GM12878 (cell line): Measurements from ENCODE around the gene RPL27. TPM values are rescaled to one million over a fixed set of nuclear protein-coding genes. Genes with fewer than 3 reads are reported as not detected.
A peak's percentile ranks its signal among the peaks of the same experiment; 100 is the strongest.

Experiments used
- ATAC-seq: fragments of 200-7000 bp; cut with Tn5 transposase; 3 replicates; pipeline ENCODE4 v1.9.1; 2020; ENCODE audit warnings: mild to moderate bottlenecking, moderate library complexity
- BruUV-seq: library from RNA; stranded (reverse); fragments of 400-500 nt; replicated peaks from 2 replicates; lab custom pipeline; 2021; lab: Mats Ljungman, UMichigan
- CTCF ChIA-PET: fragments of 300-600 bp; sonication (Branson Sonifier 250); formaldehyde crosslinking; extraction: SDS; loops from one replicate; lab custom pipeline; 2021; ENCODE audit warnings: inconsistent platforms; lab: Yijun Ruan, JAX
- POLR2A ChIA-PET: fragments of 350-600 bp; formaldehyde crosslinking; extraction: SDS; loops from one replicate; lab custom pipeline; 2021; ENCODE audit warnings: inconsistent platforms; lab: Charles Lee
- RAD21 ChIA-PET: fragments of 300-600 bp; sonication (Branson Sonifier 250); formaldehyde crosslinking; loops from one replicate; lab custom pipeline; 2023; ENCODE audit warnings: antibody characterized with exemption; ENCODE audit not compliant: unreplicated experiment; lab: Charles Lee
- SMC1A ChIA-PET: fragments of 300-600 bp; sonication (Branson Sonifier 250); formaldehyde crosslinking; loops from one replicate; lab custom pipeline; 2023; ENCODE audit not compliant: unreplicated experiment, uncharacterized antibody; lab: Charles Lee
- DNase-seq: peaks from one replicate; pipeline ENCODE4 v3.0.0-alpha.2; 2011; ENCODE audit warnings: low read depth, low spot score
- FAIRE-seq: peaks from 3 replicates; lab custom pipeline; 2011; peaks lifted over from hg19 to GRCh38; lab: Jason Lieb, UNC
- H2AFZ ChIP-seq: 2 replicates; pipeline ENCODE4 v1.6.0; 2011; ENCODE audit warnings: low read depth, low read length, control low read depth; ENCODE audit not compliant: control insufficient read depth
- H3K27ac ChIP-seq: 2 replicates; pipeline ENCODE4 v1.5.1; 2011; ENCODE audit warnings: control low read depth; ENCODE audit not compliant: control insufficient read depth, insufficient read depth
- H3K27me3 ChIP-seq, 2 experiments: replicated peaks in 1 of 2; 2 replicates each; pipeline versions ENCODE4 v1.6.0 to v1.6.1; 2011; ENCODE audit warnings: low read length in 1 of 2; ENCODE audit not compliant: control insufficient read depth in 2 of 2, insufficient read depth in 2 of 2
- H3K36me3 ChIP-seq, 2 experiments: 2 replicates each; pipeline ENCODE4 v1.5.1; 2011; ENCODE audit warnings: low read length in 1 of 2; ENCODE audit not compliant: control insufficient read depth in 2 of 2, insufficient read depth in 2 of 2
- H3K4me1 ChIP-seq: 2 replicates; pipeline ENCODE4 v1.6.1; 2011; ENCODE audit warnings: mild to moderate bottlenecking, low read length, moderate library complexity, mixed read lengths; ENCODE audit not compliant: control insufficient read depth, insufficient read depth
- H3K4me2 ChIP-seq: 2 replicates; pipeline ENCODE4 v1.6.0; 2011; ENCODE audit warnings: control low read depth; ENCODE audit not compliant: control insufficient read depth, insufficient read depth
- H3K4me3 ChIP-seq: fragments of 200-600 bp; sonication (generic); 2 replicates; pipeline ENCODE4 v1.5.1; 2016
- H3K79me2 ChIP-seq: 2 replicates; pipeline ENCODE4 v1.6.0; 2011; ENCODE audit warnings: low read length; ENCODE audit not compliant: control insufficient read depth, insufficient read depth
- H3K9ac ChIP-seq: 2 replicates; pipeline ENCODE4 v1.8.0; 2011; ENCODE audit warnings: low read length, control low read depth, mixed read lengths; ENCODE audit not compliant: control insufficient read depth, insufficient read depth
- H3K9me3 ChIP-seq: replicated peaks from 3 replicates; pipeline ENCODE4 v1.5.1; 2011; ENCODE audit warnings: mild to moderate bottlenecking, low read length; ENCODE audit not compliant: control insufficient read depth, insufficient read depth
- H4K20me1 ChIP-seq: 2 replicates; pipeline ENCODE4 v1.6.0; 2011; ENCODE audit not compliant: control insufficient read depth, insufficient read depth
- ATF7 ChIP-seq: fragments of 450-650 bp; IDR thresholded peaks from 2 replicates; pipeline ENCODE4 v1.6.1; 2016; ENCODE audit warnings: low read depth, mild to moderate bottlenecking
- BHLHE40 ChIP-seq, 2 experiments: fragments of 450-650 bp in 1 of 2; IDR thresholded peaks; 2 replicates each; pipeline ENCODE4 v1.6.1; 2011 to 2017; ENCODE audit warnings: low read depth in 2 of 2, borderline replicate concordance in 1 of 2, improper control_type of control experiment in 1 of 2, low read length in 1 of 2, mild to moderate bottlenecking in 1 of 2
- CBFB ChIP-seq: IDR thresholded peaks from 2 replicates; pipeline ENCODE4 v1.6.1; 2016; ENCODE audit warnings: antibody characterized with exemption, low read depth
- CEBPB ChIP-seq, 2 experiments: fragments of 150-350 bp in 1 of 2; IDR thresholded peaks; 2 replicates each; pipeline ENCODE4 v1.6.1; 2012 to 2014; ENCODE audit warnings: low read depth in 2 of 2, low read length in 2 of 2, borderline replicate concordance in 1 of 2, inconsistent platforms in 1 of 2
- CREB1 ChIP-seq: IDR thresholded peaks from 2 replicates; pipeline ENCODE4 v1.6.1; 2012; ENCODE audit warnings: low read depth, mild to moderate bottlenecking, inconsistent platforms
- CREM ChIP-seq: IDR thresholded peaks from 2 replicates; pipeline ENCODE4 v1.6.1; 2014; ENCODE audit warnings: antibody characterized with exemption, low read depth
- EED ChIP-seq: sonication (generic); IDR thresholded peaks from 2 replicates; pipeline ENCODE4 v1.6.1; 2016; ENCODE audit warnings: antibody characterized with exemption, low read depth
- IKZF1 ChIP-seq: fragments of 450-650 bp; conservative IDR thresholded peaks from 2 replicates; pipeline ENCODE4 v1.6.1; 2017; ENCODE audit warnings: antibody characterized with exemption, mild to moderate bottlenecking
- IKZF2 ChIP-seq, 2 experiments: fragments of 450-650 bp; IDR thresholded peaks; 2 replicates each; pipeline ENCODE4 v1.6.1; 2017; ENCODE audit warnings: mild to moderate bottlenecking in 2 of 2, moderate library complexity in 2 of 2
- LARP7 ChIP-seq: fragments of 450-650 bp; IDR thresholded peaks from 2 replicates; pipeline ENCODE4 v1.6.1; 2017; ENCODE audit warnings: mild to moderate bottlenecking
- NBN ChIP-seq: fragments of 450-650 bp; IDR thresholded peaks from 2 replicates; pipeline ENCODE4 v1.6.1; 2016
- RB1 ChIP-seq: fragments of 450-650 bp; formaldehyde crosslinking; IDR thresholded peaks from 2 replicates; pipeline ENCODE4 v1.6.1; 2017; ENCODE audit warnings: mild to moderate bottlenecking, borderline replicate concordance
- RUNX3 ChIP-seq: IDR thresholded peaks from 2 replicates; pipeline ENCODE4 v1.6.1; 2012; ENCODE audit warnings: low read length, inconsistent platforms
- SMAD5 ChIP-seq: IDR thresholded peaks from 2 replicates; pipeline ENCODE4 v1.6.1; 2016; ENCODE audit warnings: antibody characterized with exemption, low read depth
- SMC3 ChIP-seq: IDR thresholded peaks from 2 replicates; pipeline ENCODE4 v1.6.1; 2011; ENCODE audit warnings: low read length, improper control_type of control experiment, borderline replicate concordance
- WGBS: methylation state at CpG from one replicate; pipeline ENCODE4 v1.1.6; 2016; ENCODE audit warnings: low lambda C conversion rate; ENCODE audit not compliant: insufficient replicate concordance, insufficient coverage; ENCODE audit errors: missing lambda C conversion rate; 5-methylcytosine and 5-hydroxymethylcytosine counted together
- in situ Hi-C: fragments of 300-500 bp; cut with MboI; formaldehyde crosslinking; loops from 9 replicates; pipeline ENCODE4 v1.14.3; 2018; ENCODE audit warnings: mixed read lengths
- intact Hi-C: fragments of 100-400 bp; cut with micrococcal nuclease; formaldehyde crosslinking; loops from one replicate; pipeline ENCODE4 v1.14.2; 2022; ENCODE audit not compliant: unreplicated experiment
- polyA plus RNA-seq, 11 experiments: library from polyadenylated mRNA; depleted of rRNA in 4 of 11; unstranded in 6 of 11; stranded (reverse) in 5 of 11; fragments of >200 nt; fragmentation: Nextera tagmentation in 4 of 11; fragmentation: Illumina TruSeq in 1 of 11; extraction: Ambion mirVana in 4 of 11; extraction: Trizol in 1 of 11; gene quantifications; 1 replicate in 1 of 11; 2 replicates in 10 of 11; pipeline versions ENCODE4 v1.2.1 to v1.2.3, GENCODE V29; 2011 to 2016; ENCODE audit warnings: inconsistent platforms in 2 of 11, missing spikeins in 2 of 11, low read depth in 1 of 11
- total RNA-seq, 4 experiments: library from RNA; depleted of rRNA in 3 of 4; stranded (reverse); fragments of >200 nt in 3 of 4; fragmentation: Illumina TruSeq in 1 of 4; extraction: Trizol in 1 of 4; gene quantifications; 2 replicates each; pipeline versions ENCODE4 v1.2.1 to v1.2.3, GENCODE V29; 2013 to 2021
- TF ChIP-seq, protein P1 (sequence below): IDR thresholded peaks from 2 replicates; pipeline ENCODE4 v1.6.1; 2011; ENCODE audit warnings: mild to moderate bottlenecking, low read depth, low read length, moderate library complexity; ENCODE audit not compliant: insufficient replicate concordance
- TF ChIP-seq, protein P2 (sequence below): fragments of 450-650 bp; conservative IDR thresholded peaks from 2 replicates; pipeline ENCODE4 v1.6.1; 2017; ENCODE audit warnings: mild to moderate bottlenecking, moderate library complexity
- TF ChIP-seq, protein P3 (sequence below): IDR thresholded peaks from 2 replicates; pipeline ENCODE4 v1.6.1; 2012; ENCODE audit warnings: low read depth, low read length, improper control_type of control experiment

The RPL27 gene
- total and polyA plus RNA-seq, 10 of the 15 experiments (the other 5 are each of a cell fraction or from before 2014, with no cell fraction given) = 1,748 to 6,934 (median 3,779) TPM

DNA sequence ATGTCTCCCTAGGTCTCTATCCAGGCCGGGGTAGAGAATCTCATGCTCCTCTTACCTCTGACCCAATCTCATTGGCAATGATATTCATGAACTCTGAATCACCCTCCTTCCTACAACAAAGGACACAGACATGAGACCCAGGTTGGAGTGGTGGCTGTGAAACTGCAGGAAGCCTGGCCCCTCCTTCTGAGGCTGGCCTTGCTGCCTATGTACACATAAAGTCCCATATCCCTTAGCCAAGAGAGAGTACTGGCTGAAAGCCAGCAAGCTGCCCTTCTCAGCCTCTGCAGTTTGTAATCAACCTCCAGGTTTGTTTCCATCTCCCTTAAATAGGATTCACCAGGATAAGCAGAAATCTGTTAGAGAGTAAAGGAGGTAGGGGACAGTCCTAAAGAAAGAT is 44.5 kb upstream of the RPL27 start (continued):
- no peak for TF ChIP-seq RUNX3

DNA sequence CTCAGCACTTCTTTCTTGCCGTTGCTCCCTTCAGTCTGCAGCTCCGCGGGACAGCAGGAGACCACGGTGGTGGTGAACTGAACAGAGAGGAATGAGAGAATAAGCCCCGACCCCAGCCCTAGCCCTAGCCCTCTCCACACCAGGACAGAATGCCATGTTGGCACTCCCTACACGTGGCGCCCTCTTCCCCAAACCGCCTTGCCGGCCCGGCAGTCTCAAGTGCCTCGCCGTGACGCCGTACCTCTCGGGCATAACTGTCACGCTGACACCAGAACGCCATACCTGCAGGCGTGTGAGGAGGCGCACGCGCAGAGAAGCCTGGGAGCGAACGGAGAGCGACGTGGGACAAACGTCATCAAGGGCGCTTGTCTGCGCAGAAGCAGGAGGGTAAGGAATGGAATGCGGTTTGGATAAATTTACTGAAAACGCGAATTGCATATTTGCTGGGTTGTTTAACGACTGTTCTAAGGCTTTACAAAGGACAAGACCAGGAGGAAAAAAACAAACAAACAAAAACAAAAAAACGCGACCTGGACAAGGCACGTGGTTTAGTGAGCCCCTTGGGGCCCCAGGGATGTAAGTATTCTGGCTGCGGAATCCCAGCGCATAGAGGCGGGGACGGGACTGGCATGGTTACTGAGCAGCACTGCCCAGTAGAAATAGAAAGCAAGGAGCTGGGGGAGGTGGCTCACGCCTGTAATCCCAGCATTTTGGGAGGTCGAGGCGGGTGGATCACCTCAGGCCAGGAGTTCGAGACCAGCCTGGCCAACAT is 33.9 kb upstream of the RPL27 start, which contains the start of gene AARSD1:
TSS of gene AARSD1 (minus strand) at position 294 of the 772 bp plus-strand sequence. CDS start at position 280, 14 bp downstream.
- Histone ChIP-seq H3K4me1 (no peaks in the 10 kb centered on the region; the same call in 1 of the 2 replicates), H3K27me3 (no peaks in the 10 kb centered on the region), H3K27ac (peak within 1 kb of the TSS; percentile 80), H3K9ac (peak within 1 kb of the TSS; percentile 83), H3K79me2 (peaks cover 14% of the 10 kb centered on the region), H4K20me1 (no peaks in the 10 kb centered on the region), H3K4me2 (peak within 1 kb of the TSS; percentile 88), H2AFZ (peak within 1 kb of the TSS; percentile 94), H3K36me3 (peaks cover 0 to 2% of the 10 kb centered on the region in 2 experiments; a peak in 2 of 4 replicates), H3K4me3 (peak within 1 kb of the TSS; percentile 73), H3K9me3 (no peaks in the 10 kb centered on the region)
- ATAC-seq = peak; percentile 97
- RAD21 ChIA-PET = interaction anchor here (0.6 to 1.7 kb wide), 3 partner anchors 33 to 131 kb away, joined by 3 to 6 read pairs (median 6); partner anchors contain the start of gene RPL27
- CTCF ChIA-PET = interaction anchor here (1.1 to 2.8 kb wide), 2 partner anchors 21 to 33 kb away, joined by 6 to 9 read pairs; partner anchors contain the start of gene RPL27
- 1% methylated on average over 43 of the region's 43 CpGs for WGBS
- SMC1A ChIA-PET = interaction anchor here (0.8 to 1.5 kb wide), 5 partner anchors 20 to 34 kb away, joined by 3 to 9 read pairs (median 4); partner anchors contain the start of gene RPL27
- TSS peak; percentile 91 for BruUV-seq
- in situ Hi-C loops (no loop called here), intact Hi-C loops (loop anchor here (2.0 kb wide), 1 partner anchor 34 kb away; the partner anchor contains the start of gene RPL27)
- DNase-seq = peak; percentile 87
- POLR2A ChIA-PET = interaction anchor here (0.7 to 1.1 kb wide), 6 partner anchors 15 to 445 kb away, joined by 3 to 5 read pairs (median 4); partner anchors contain the start of gene RPL27
- peak; percentile 99 for FAIRE-seq
- TF ChIP-seq NBN = peak; percentile 82; the same call in 1 of the 2 replicates
- TF ChIP-seq ATF7 = peak; percentile 58
- TF ChIP-seq BHLHE40 (IDR thresholded peaks at IDR 0.05; ENCODE audit: borderline replicate concordance in 1 of 2, low read depth in 2 of 2, low read length in 1 of 2) = peak; percentile 50 to 81; a peak in 3 of 4 replicates
- peak; percentile 87 for TF ChIP-seq CBFB
- TF ChIP-seq, protein P1, sequence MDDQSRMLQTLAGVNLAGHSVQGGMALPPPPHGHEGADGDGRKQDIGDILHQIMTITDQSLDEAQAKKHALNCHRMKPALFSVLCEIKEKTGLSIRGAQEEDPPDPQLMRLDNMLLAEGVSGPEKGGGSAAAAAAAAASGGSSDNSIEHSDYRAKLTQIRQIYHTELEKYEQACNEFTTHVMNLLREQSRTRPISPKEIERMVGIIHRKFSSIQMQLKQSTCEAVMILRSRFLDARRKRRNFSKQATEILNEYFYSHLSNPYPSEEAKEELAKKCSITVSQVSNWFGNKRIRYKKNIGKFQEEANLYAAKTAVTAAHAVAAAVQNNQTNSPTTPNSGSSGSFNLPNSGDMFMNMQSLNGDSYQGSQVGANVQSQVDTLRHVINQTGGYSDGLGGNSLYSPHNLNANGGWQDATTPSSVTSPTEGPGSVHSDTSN = peak; percentile 56
- TF ChIP-seq CREM = peak; percentile 95
- peak; percentile 81 for TF ChIP-seq IKZF1
- peak; percentile 59; the same call in 1 of the 2 replicates for TF ChIP-seq RB1
- TF ChIP-seq, protein P2, sequence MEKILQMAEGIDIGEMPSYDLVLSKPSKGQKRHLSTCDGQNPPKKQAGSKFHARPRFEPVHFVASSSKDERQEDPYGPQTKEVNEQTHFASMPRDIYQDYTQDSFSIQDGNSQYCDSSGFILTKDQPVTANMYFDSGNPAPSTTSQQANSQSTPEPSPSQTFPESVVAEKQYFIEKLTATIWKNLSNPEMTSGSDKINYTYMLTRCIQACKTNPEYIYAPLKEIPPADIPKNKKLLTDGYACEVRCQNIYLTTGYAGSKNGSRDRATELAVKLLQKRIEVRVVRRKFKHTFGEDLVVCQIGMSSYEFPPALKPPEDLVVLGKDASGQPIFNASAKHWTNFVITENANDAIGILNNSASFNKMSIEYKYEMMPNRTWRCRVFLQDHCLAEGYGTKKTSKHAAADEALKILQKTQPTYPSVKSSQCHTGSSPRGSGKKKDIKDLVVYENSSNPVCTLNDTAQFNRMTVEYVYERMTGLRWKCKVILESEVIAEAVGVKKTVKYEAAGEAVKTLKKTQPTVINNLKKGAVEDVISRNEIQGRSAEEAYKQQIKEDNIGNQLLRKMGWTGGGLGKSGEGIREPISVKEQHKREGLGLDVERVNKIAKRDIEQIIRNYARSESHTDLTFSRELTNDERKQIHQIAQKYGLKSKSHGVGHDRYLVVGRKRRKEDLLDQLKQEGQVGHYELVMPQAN = peak; percentile 73
- TF ChIP-seq SMAD5 = peak; percentile 86; the same call in 1 of the 2 replicates
- TF ChIP-seq, protein P3, sequence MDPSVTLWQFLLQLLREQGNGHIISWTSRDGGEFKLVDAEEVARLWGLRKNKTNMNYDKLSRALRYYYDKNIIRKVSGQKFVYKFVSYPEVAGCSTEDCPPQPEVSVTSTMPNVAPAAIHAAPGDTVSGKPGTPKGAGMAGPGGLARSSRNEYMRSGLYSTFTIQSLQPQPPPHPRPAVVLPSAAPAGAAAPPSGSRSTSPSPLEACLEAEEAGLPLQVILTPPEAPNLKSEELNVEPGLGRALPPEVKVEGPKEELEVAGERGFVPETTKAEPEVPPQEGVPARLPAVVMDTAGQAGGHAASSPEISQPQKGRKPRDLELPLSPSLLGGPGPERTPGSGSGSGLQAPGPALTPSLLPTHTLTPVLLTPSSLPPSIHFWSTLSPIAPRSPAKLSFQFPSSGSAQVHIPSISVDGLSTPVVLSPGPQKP = no peak
- peak; percentile 42; the same call in 1 of the 2 replicates for TF ChIP-seq LARP7
- peak; percentile 24; the same call in 1 of the 2 replicates for TF ChIP-seq EED
- no peak for TF ChIP-seq SMC3
- peak; percentile 97 for TF ChIP-seq CREB1
- peak; percentile 23 to 61; a peak in 2 of 4 replicates for TF ChIP-seq IKZF2 (IDR thresholded peaks at IDR 0.05)
- no peak for TF ChIP-seq CEBPB (IDR thresholded peaks at IDR 0.05; ENCODE audit: borderline replicate concordance in 1 of 2, low read depth in 2 of 2, low read length in 2 of 2)
